Hippocampal formation (tissue), 2 donors: ENCODE data around the gene GSN.

Experiments used
- DNase-seq, 2 donors: peaks; one replicate each; lab custom pipeline; 2025; lab: John Stamatoyannopoulos, UW

GSN gene

DNA sequence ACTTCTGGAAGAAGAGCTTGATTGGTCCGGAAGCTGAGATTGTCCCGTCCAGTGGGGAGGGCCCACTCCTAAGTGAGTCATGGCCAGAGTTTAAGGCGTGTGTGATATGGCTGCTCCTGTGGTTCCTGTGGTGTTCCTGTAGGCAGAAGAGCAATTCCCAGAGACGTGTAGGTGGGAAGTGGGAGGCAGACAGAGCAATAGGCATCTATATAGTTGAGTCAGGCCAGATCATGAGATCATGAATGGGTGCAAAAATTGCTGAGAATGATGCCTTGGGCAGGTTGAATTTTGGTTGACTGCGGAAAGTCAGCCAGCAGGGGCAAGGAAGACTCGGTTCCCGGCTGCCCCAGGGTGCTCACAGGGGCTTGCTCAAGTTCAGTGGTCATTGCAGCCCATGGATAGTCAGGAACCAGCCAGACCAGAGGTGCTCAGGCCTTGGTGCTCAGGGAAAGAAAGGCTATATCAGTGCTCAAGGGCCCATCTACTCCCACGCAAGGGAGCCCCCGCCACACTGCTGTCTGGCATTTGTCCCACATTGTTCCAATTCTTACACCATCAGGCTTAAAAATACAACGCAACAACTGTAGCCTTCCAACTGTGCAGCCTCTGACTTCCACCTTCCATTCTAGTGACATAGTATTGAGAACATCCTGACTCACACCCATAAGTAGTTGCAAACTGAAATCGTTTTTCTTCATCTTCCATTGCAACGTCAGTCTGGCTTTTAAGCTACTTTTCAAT lies 21.0 kb upstream of the GSN start:
- DNase-seq = no peak

GRCh38 chr9:121249563-121249962 lies 18.4 kb upstream of the GSN start:
- no peak for DNase-seq

GRCh38 chr9:121252104-121252851 lies 15.7 kb upstream of the GSN start:
- DNase-seq = no peak

DNA sequence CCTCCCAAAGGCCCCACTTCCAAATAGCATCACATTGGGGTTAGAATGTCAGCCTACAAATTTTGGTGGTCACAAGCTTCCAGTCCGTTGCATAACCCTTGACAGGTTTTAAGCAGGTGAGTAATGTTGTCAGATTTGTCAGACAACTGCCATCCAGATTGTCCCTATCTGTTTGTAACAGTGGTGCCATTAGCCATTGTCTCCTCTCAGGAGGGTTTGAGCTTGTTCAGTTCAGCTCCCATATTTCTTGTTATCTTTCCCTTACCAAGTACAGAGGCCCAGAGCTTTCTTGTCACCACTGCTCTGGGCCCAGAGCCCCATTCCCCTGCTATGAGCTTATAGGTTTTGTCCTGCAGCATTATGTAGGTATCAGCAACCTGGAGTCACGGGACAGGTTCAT lies 14.8 kb upstream of the GSN start:
- DNase-seq = no peak

DNA sequence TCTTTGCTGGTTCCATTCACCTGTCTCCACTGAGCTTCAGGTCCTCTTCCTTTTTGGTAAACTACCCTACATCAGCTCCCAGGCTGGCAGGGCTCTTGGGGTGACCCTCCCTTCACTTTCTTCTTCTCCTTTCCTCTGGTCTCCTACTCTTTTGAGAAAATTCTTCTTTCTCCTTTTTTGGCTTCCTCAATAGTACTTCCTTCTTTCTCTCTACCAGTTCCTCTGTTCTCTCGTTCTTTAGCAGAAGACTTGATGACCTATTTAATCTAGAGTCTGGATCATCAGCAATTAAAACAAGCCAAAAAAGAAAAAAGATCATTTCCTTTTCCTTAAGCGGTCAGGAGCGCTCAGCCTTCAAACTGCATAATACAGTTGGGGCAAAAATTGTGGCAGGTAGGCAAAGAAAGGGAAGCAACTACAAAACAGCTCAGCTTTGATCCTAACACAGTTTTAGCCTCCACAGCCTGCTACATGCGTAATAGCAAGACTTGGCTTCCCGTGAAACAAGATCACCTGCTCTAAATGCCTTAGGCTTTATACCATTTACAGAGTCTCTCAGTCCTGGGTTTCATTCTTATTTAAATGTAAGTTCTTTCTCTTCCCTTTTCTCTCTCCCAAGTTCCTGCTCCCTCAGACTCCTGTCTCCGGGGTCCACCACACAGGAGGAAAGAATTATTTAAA lies 14.0 kb upstream of the GSN start:
- DNase-seq = no peak

GRCh38 chr9:121259498-121259897 lies 8.5 kb upstream of the GSN start:
- DNase-seq = no peak

GRCh38 chr9:121259935-121260334 lies 8.0 kb upstream of the GSN start:
- DNase-seq = no peak

DNA sequence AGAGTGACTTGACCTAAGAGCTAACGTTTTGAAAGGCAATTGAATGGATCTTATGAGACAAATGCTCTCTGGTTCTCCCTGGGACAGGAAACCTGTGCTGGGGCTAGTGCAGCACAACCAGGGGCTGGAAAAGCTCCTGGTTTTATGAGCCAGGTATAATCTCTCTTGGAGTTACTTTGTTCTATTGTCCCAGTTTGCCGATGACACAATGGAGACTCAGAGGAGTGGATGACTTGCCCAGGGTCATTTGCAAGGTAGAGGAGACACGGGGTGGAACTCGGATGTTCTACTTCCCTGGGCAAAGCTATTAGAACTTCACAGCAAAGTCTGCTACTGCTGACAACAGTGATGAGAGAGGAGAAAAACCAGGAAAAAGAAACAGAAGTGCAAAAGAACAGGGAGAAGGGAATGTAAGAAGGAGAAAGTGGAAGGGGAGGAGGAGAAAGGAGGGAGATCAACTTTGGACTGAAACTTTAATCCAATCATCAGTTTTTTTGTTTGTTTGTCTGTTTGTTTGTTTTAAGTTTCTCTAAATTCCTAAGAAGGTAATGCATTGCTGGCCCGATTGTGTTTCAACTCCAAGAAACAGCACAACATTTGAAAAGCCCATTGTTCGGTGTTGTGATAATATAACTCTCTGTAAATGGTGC lies 7.4 kb upstream of the GSN start:
- no peak for DNase-seq

GRCh38 chr9:121261107-121261460 lies 6.9 kb upstream of the GSN start:
- DNase-seq = peak; percentile 84 to 87

DNA sequence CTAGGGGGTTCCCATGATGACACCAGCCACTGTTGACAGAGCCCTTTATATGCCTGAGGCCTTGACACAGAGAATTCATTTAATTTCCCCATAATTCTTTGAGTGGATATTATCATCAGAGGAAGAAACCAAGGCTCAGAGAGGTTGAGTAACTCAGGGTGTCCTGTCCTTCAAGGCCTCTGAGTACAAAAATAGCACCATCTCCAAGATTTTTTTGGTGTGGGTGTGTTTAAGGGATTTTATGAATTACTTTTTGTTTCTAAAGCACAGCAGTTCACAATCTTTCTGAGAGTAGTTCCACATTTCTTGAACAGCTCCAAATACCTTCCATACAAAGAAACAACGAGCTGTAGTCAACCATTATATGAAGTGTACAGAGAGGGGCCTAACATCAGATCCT lies 6.2 kb upstream of the GSN start:
- no peak for DNase-seq

- DNase-seq = no peak
Observed at GRCh38 chr9:121262423-121262822, 5.5 kb upstream of the GSN start.

DNA sequence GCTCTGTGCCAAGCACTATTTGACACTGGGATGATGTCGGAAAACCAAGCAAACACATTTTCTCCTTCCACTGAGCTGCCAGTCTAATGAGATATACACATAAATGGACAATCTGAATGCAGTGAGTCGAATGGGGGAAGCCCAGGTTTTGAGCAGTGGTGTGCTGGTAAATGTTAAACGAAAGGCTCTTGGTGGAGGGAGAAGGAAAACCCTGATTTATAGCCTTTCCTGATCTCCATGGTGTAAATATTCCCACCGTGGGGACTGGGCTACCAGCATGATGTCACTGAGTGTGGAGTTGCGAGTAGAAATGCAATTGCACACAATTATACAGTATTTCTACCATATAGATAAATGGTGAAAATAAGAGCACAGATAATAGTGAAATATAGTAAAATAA lies 5.0 kb upstream of the GSN start:
- DNase-seq = no peak

DNA sequence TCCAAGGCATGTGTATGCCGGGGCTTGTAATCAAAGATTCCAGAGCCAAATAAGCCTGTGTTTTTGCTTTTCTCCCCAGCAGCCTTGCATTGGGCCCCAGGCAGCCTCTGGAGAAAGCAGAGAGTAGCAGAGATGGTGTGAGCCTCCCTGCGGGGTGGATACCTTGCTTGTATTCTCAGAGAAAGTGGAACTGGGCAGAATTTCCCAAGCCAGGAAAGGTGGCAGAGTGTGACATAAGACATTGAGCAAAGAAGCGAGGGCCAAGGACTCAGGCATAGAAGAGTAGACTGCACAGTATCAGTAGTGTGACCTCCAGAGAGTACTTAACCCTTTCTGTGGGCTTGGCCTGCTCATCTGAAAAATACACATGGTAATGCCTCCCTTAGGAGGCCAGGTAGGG lies 1.6 kb upstream of the GSN start:
- DNase-seq = no peak

DNA sequence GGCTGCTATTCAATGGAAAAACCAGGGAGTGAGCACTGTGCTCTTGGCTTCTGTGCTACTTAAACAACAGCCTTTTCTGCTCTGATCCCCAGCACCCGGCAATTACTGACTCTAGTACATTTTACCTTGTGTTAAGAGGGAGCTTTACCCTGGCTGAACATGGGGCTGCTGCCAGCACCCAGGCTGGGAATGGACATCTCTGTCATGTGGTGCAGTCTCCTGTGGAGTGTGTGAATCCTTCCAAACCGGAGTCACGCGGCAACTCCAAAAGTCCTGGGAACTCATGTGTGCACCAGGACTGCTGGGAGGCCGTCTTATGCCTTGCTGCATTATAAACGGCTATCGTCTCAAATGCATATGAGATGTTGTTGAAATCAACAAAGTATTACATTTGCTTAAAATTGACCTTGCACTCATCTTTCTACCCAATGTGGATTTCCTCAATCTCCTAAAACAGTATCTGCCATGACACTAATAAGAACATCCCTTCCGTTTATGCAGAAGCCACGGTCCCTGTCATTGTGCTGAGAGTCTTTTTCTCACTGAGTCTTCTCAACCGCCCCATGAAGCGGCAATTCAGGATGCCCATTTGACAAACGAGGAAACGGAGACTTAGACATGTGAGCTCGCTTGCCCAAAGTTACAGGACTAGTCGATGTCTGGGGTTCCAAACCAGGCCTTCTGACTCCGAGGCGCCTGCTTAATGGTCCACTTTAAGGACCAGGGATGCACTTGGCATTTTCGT lies 884 bp upstream of the GSN start:
- peak in 1 of 2 donors; percentile 64 for DNase-seq

- DNase-seq = no peak
Observed at GRCh38 chr9:121268598-121268850, 562 bp downstream of the GSN start.

- DNase-seq = peak in 1 of 2 donors; percentile 44
Observed at GRCh38 chr9:121268851-121269641, 1.1 kb downstream of the GSN start.

DNA sequence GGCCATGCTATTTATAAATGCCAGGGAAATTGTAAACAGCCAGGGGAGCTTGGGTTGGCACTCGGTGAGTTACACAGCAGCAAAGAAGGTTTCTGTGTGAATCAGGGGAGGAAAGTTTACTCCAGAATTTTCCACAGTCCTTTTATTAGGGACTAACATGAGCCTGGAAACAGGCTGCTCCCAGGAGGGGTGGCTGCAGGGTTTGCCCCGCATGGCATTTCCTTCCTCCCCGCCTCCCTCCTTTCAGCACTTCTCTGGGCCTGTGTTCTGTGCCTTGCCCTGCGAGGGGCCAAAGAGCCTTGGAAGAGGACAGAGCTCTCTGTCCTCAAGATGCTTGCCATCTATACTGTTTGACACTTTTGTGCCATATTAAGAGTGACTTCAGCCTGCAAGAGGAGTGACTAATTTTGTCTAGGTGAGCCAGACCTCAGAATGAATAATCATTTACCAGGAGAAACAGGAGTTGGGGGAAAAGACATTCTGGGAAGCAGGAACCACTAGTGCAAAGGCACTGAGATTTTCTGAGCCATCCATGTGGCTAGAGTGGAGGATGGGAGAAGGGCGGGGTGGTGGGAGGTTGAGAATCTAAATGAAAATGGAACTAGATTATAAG lies 1.8 kb downstream of the GSN start:
- DNase-seq = no peak

- DNase-seq = peak; percentile 46 to 54
Observed at GRCh38 chr9:121271368-121272341, 3.7 kb downstream of the GSN start.

GRCh38 chr9:121272401-121272948 lies 4.5 kb downstream of the GSN start:
- DNase-seq = no peak
